ENCODE data around the gene SLC35B2. TPM values are rescaled to one million over a fixed set of nuclear protein-coding genes. Genes with fewer than 3 reads are reported as not detected.

SLC35B2 gene
- total RNA-seq, 1 donor from 2014 or later = 25.3 TPM

DNA sequence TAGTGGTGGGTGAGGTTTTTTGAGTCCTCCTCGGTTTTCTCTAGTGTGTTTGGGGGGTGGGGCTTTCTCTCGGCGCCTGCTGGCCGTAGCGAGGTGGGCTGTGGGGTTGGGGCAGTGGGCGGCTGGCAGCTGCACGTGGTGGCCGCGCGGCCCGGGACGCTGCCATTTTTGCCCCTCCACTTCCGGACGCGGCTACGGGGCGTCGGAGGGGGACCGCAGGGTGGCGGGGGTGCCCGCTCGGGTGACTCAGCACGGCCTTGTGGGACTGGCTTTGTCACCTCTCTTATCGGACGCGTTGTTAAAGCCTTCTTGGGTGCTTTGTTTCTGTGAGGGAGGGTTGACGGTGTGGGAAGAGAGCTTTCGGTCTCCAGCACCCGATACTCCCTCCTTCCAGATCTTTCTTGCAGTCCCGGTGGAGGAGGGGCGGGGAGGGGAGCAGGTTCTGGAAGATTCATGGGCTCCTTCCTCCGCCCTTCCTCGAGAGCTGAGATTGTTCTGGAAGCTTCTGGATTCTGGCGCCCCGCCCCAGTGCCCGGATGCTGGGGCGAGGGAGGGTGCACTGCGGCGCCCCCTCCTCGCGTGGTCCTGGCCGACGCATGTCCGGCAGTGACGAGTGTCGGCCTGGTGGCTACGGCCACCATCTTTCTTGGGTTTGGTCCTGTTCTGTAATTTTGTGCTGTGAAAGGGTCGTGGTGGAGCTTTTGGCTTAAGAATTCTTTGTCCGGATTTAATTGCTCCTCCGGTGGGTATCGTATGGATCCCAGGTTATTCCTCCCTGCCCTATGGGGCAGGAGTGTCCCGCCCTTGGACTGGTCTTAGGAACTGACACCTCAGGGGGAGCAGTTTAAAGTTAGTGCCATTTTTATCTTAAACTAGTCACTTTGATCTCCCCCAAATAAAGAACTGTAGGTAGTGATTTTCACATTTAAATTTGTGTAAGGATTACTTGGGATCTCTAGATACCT is 9.7 kb downstream of the SLC35B2 start:
- peak; percentile 94 for DNase-seq
- Mint-ChIP-seq H3K4me1 (peaks cover 43% of the 10 kb centered on the region), H3K36me3 (ENCODE audit: low read depth) (peaks cover 58% of the 10 kb centered on the region), H3K4me3 (peak overlapping the region; percentile 92), H3K27me3 (peaks cover 2% of the 10 kb centered on the region), H3K9me3 (no peaks in the 10 kb centered on the region), H3K27ac (peak overlapping the region; percentile 98)
- intact Hi-C loops (cut with micrococcal nuclease) = loop anchor here (1.0 to 10.0 kb wide), 5 partner anchors 10 to 673 kb away; partner anchors contain the start of genes MRPL14, NFKBIE, POLH and SLC35B2

DNA sequence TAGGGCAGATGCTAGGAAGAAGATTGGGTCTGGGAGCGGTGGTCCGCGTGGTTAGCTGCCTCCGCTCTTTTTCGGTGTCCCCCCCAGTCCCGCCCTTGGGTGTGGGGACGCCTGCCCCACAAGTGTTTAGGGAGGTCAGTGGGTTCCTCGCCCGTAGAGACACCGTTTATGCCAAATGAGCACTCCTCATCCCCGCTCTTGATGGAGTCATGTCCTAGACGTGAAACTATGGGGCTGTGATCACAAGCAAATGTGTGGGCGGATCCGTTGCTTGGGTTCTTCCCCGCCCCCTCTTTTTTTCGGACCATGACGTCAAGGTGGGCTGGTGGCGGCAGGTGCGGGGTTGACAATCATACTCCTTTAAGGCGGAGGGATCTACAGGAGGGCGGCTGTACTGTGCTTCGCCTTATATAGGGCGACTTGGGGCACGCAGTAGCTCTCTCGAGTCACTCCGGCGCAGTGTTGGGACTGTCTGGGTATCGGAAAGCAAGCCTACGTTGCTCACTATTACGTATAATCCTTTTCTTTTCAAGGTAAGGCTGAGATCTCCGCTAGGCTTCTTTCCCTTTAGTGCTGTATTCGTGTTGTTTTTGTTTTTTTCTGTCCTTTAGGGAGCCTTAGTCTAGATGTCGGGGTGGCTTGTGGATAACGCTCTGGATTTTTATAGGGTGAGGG is 10.5 kb downstream of the SLC35B2 start, which contains the start of gene HSP90AB1:
Gene HSP90AB1 (plus strand): TSS at position 439 of the 675 bp plus-strand sequence. CDS start 1,529 bp downstream, outside the sequence.
- H3K36me3 Mint-ChIP-seq (ENCODE audit: low read depth) = peaks cover 50% of the 10 kb centered on the region
- H3K27me3 Mint-ChIP-seq = peaks cover 3% of the 10 kb centered on the region
- DNase-seq = peak; percentile 99
- peaks cover 40% of the 10 kb centered on the region for H3K4me1 Mint-ChIP-seq
- peak within 1 kb of the TSS; percentile 92 for H3K4me3 Mint-ChIP-seq
- H3K9me3 Mint-ChIP-seq = no peaks in the 10 kb centered on the region
- H3K27ac Mint-ChIP-seq = peak within 1 kb of the TSS; percentile 98
- intact Hi-C loops (cut with micrococcal nuclease) = loop anchor here (1.0 to 10.0 kb wide), 7 partner anchors 8 to 672 kb away; partner anchors contain the start of genes MRPL14, NFKBIE, POLH and SLC35B2

DNA sequence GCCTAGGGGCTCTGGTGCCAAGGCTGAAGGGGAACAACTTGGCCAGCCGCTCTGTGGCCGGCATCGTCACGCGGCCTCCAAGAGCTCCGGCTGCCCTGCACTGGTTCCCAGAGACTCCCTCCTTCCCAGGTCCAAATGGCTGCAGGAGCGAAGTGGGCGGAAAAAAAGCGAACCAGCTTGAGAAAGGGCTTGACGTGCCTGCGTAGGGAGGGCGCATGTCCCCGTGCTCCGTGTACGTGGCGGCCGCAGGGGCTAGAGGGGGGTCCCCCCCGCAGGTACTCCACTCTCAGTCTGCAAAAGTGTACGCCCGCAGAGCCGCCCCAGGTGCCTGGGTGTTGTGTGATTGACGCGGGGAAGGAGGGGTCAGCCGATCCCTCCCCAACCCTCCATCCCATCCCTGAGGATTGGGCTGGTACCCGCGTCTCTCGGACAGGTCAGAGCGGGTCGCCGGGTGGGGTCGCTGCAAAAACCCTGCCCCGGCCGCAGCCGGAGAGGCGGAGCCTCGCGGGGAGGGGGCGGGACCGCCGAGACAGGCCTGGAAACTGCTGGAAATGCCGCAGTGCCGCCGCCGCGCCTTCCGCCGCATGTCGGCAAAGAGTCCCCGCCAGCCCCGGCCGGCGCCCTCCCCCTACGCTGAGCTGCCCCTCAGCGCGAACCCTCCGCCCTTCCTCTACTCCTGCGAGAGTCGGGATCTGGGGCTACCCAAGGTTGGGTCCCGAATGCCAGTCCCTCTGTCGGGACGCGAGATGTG is 11.2 kb downstream of the SLC35B2 start:
- H3K36me3 Mint-ChIP-seq (ENCODE audit: low read depth) = peaks cover 43% of the 10 kb centered on the region
- H3K9me3 Mint-ChIP-seq = no peaks in the 10 kb centered on the region
- intact Hi-C loops (cut with micrococcal nuclease) = loop anchor here (1.0 to 10.0 kb wide), 5 partner anchors 8 to 671 kb away; partner anchors contain the start of genes MRPL14, POLH, TMEM63B and VEGFA
- H3K27me3 Mint-ChIP-seq = peaks cover 3% of the 10 kb centered on the region
- peaks cover 36% of the 10 kb centered on the region for H3K4me1 Mint-ChIP-seq
- peak overlapping the region; percentile 98 for H3K27ac Mint-ChIP-seq
- H3K4me3 Mint-ChIP-seq = peak overlapping the region; percentile 92
- DNase-seq = peak; percentile 96

DNA sequence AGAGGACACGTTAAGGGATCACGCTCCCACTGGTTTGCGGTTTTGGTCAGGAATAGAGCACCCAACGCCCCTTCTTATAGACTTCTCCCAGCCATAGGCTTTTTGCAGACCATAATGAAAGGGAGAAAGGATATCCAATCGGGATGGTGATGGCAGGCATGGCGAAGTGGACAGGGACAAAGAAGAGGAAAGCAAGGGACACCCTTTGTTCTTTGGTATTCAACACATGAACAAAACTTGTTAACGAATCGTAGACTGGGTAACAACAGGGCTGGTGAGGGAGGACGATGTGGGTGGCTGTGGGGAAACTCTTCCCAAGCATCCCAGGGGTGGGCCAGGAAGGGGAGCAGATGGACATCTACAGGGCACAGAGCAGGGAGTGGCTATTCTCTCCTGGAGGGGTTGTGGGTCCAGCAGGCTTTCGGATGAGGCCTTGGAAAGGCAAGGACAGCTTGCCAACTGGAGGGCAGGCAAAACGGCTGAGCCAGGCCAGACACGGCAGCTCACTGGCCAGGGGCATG is 11.9 kb downstream of the SLC35B2 start:
- peak overlapping the region; percentile 98 for H3K27ac Mint-ChIP-seq
- DNase-seq = no peak
- H3K36me3 Mint-ChIP-seq (ENCODE audit: low read depth) = peaks cover 37% of the 10 kb centered on the region
- H3K4me1 Mint-ChIP-seq = peaks cover 33% of the 10 kb centered on the region
- intact Hi-C loops (cut with micrococcal nuclease) = loop anchor here (10.0 kb wide), 1 partner anchor 671 kb away; the partner anchor contains the start of genes POLH and XPO5
- peaks cover 3% of the 10 kb centered on the region for H3K27me3 Mint-ChIP-seq
- no peaks in the 10 kb centered on the region for H3K9me3 Mint-ChIP-seq
- H3K4me3 Mint-ChIP-seq = peak overlapping the region; percentile 92

DNA sequence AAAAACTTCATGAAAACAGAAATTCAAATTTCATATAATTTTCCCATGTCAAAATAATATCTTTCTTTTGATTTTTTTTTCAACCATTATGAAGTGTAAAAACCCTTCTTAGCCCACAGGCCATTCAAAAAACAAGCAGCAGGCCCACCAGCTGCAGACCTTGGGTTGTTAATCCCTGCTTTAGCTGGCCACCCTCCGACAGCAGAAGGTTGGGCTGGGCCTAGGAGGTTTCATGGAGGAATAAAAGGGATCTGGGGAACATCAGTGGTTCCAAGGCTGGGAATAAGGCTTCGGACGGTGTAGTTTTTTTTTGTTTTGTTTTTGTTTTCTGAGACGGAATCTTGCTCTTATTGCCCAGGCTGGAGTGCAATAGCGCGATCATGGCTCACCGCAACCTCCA is 14.0 kb downstream of the SLC35B2 start:
- H3K4me3 Mint-ChIP-seq = no peak overlapping the region
- H3K27me3 Mint-ChIP-seq = peaks cover 3% of the 10 kb centered on the region
- no peak overlapping the region for H3K27ac Mint-ChIP-seq
- H3K4me1 Mint-ChIP-seq = peaks cover 28% of the 10 kb centered on the region
- no peaks in the 10 kb centered on the region for H3K9me3 Mint-ChIP-seq
- no peak for DNase-seq
- intact Hi-C loops (cut with micrococcal nuclease) = loop anchor here (10.0 kb wide), 1 partner anchor 669 kb away; the partner anchor contains the start of genes POLH and XPO5
- H3K36me3 Mint-ChIP-seq (ENCODE audit: low read depth) = peaks cover 16% of the 10 kb centered on the region

DNA sequence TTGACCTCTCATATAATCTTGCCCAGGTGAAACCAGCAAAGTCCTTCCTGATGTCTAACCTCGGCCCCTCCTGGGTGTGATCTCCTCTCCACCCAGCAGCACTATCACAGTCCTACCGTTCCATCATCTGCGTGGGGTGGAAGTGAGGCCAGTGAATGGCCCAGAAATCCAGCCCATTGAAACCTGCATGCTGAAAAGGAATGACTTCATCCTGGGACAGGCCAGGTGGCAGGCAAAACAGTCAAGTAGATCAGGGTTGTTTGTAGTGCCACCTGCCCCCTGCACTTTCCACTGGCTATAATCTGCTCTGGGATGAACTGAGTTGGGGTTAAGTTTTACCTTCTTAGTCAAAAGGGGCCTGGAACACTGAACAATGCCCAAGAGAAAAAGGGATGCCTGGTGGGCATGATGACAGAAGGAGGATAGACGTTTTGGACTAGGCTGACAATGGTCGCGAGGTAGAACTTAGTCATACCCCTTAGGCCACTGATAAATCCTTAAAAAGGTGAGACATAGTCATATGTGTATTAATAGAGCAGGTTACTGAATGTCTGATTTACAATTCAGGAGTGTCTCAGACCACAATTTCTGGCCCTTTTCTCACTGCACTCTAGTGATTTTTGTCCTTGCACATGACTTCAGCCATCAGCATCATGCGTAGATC is 18.5 kb downstream of the SLC35B2 start:
- peak overlapping the region; percentile 98 for H3K27ac Mint-ChIP-seq
- DNase-seq = no peak
- intact Hi-C loops (cut with micrococcal nuclease) = loop anchor here (1.0 to 5.0 kb wide), 6 partner anchors 7 to 142 kb away; partner anchors contain the start of genes AARS2, MRPL14 and TMEM63B
- H3K27me3 Mint-ChIP-seq = peaks cover 2% of the 10 kb centered on the region
- peaks cover 27% of the 10 kb centered on the region for H3K4me1 Mint-ChIP-seq
- peak overlapping the region; percentile 89 for H3K4me3 Mint-ChIP-seq
- peaks cover 16% of the 10 kb centered on the region for H3K36me3 Mint-ChIP-seq (ENCODE audit: low read depth)
- H3K9me3 Mint-ChIP-seq = no peaks in the 10 kb centered on the region

DNA sequence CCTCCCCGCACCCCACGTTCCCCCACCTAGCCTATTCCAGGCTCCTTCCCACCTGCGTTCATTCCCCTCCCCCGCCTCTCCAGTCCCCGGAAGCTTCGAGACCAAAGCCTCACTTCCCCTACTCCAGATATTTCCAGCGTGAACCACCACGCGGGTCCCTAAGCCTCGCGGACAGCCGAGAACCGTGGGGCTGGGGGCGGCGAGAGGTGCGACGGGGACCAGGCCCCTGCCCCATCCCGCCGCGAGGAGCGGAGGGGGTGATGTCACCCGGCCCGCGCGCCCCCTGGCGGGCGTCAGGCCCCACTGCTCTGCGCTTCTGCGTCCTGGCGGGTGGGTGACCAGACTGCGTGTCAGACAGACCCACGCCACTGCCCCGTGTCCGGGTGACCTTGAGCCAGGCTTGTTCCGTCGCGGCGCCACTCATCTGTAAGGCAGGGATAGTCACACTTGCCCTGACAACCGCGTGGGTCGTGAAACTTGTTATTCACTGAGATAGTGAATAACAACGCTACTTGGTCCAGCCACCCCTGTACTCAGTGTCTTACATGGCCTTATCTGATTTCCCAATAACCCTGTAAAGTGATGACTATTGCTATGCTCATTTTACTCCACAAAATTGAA is 19.4 kb downstream of the SLC35B2 start:
- peak; percentile 96 for DNase-seq
- H3K36me3 Mint-ChIP-seq (ENCODE audit: low read depth) = peaks cover 22% of the 10 kb centered on the region
- H3K27ac Mint-ChIP-seq = peak overlapping the region; percentile 98
- peaks cover 2% of the 10 kb centered on the region for H3K27me3 Mint-ChIP-seq
- peak overlapping the region; percentile 89 for H3K4me3 Mint-ChIP-seq
- H3K9me3 Mint-ChIP-seq = no peaks in the 10 kb centered on the region
- intact Hi-C loops (cut with micrococcal nuclease) = loop anchor here (1.0 to 5.0 kb wide), 6 partner anchors 8 to 141 kb away; partner anchors contain the start of genes AARS2, MRPL14 and TMEM63B
- peaks cover 33% of the 10 kb centered on the region for H3K4me1 Mint-ChIP-seq

DNA sequence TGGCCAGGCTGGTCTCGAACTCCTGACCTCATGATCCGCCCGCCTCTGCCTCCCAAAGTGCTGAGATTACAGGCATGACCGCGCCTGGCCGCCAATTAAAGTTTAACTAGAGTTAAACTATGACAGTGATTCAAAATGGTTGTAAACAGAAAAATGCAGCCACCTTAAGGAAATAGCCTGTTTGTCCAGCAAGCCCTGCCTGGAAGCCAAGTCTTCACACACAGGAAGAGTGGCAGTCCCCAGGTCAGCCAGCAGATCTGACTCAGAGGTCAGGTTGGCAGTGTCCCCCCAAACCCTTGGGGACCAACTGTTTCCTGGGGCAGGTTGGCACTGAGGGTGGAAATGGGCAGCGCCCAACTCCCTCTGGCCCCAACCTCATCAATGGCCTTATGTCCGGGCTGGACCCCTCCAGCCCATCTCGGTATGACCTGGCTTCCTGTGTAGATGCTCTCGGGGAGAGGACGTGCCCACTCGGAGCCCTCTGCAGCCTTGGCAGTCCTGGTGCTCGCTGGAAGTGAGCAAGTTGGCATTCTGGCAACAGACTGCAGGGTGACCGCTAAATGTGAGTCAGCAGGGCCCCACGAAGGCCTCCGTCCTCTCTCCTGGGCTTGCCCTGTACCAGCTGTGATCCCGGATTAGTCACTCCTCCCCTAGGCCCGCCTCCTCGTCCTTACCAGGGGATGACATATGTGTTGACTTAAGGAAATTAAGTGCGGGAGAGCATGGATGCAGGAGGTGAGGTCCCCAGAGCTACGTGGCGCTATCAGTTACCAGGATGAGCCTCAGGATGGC is 20.1 kb downstream of the SLC35B2 start:
- H3K9me3 Mint-ChIP-seq = no peaks in the 10 kb centered on the region
- peak overlapping the region; percentile 89 for H3K4me3 Mint-ChIP-seq
- peak overlapping the region; percentile 98 for H3K27ac Mint-ChIP-seq
- peaks cover 33% of the 10 kb centered on the region for H3K4me1 Mint-ChIP-seq
- intact Hi-C loops (cut with micrococcal nuclease) = loop anchor here (5.0 kb wide), 1 partner anchor 140 kb away; no protein-coding TSS in a partner anchor
- peak; percentile 90 for DNase-seq
- peaks cover 26% of the 10 kb centered on the region for H3K36me3 Mint-ChIP-seq (ENCODE audit: low read depth)
- peaks cover 2% of the 10 kb centered on the region for H3K27me3 Mint-ChIP-seq

DNA sequence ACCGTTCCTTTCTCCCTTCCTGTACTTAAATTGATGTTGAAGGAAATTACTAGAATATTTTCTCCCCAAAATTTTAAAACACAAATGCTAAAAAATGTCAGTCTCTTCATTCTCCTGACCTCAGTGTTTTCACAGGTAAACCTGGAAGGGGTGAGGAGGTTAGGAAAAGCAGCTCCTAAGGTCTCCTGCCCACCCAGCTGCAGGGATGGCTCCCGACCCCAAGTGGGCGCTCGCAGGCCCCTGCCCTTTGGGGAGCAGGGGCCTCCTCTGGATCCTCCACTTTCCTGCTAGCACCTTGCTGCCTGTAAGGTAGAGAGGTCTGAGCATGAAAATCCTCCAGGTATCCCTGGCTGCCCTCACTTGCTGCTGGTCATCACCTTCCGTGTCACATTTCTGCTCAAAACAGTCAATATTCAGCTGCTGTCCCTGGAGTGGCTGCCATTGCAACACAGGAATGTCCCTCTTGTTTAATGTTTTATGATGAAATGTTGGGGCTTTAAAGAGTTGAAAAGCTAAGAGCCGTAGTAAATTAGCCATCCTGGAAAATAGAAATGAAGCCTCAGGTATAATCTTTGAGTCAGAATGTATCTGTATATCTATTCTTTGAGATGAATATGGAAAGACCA is 21.3 kb downstream of the SLC35B2 start:
- peaks cover 33% of the 10 kb centered on the region for H3K4me1 Mint-ChIP-seq
- no peak overlapping the region for H3K27ac Mint-ChIP-seq
- no peak overlapping the region for H3K4me3 Mint-ChIP-seq

DNA sequence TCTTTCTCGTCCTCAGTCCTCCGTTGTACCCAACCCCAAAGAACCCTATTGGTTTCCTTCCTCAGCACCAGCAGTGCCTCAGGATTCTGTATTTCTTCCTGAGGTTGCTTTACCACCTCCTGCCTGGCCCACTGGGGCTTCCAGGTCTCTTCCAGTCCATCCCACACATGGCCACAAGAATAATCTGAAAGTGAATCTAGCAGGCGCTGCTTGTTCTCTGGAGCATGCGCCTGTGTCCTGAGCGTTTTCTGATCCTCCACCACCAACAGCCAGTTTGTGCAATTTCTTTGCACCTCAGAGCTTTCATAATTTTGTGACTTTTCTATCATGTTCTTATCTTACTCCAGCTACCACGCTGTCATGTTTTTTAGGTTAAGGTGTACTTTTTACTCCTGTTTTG is 22.1 kb downstream of the SLC35B2 start:
- no peak for DNase-seq
- no peaks in the 10 kb centered on the region for H3K27me3 Mint-ChIP-seq
- intact Hi-C loops (cut with micrococcal nuclease) = loop anchor here (5.0 kb wide), 1 partner anchor 138 kb away; no protein-coding TSS in a partner anchor
- H3K4me3 Mint-ChIP-seq = no peak overlapping the region
- H3K27ac Mint-ChIP-seq = no peak overlapping the region
- H3K9me3 Mint-ChIP-seq = no peaks in the 10 kb centered on the region
- H3K36me3 Mint-ChIP-seq (ENCODE audit: low read depth) = peaks cover 39% of the 10 kb centered on the region
- peaks cover 33% of the 10 kb centered on the region for H3K4me1 Mint-ChIP-seq

More for the DNA sequence above, 21.3 kb downstream of the SLC35B2 start:
- DNase-seq = no peak
- peaks cover 31% of the 10 kb centered on the region for H3K36me3 Mint-ChIP-seq (ENCODE audit: low read depth)
- intact Hi-C loops (cut with micrococcal nuclease) = loop anchor here (5.0 kb wide), 1 partner anchor 139 kb away; no protein-coding TSS in a partner anchor
- H3K9me3 Mint-ChIP-seq = no peaks in the 10 kb centered on the region
- H3K27me3 Mint-ChIP-seq = no peaks in the 10 kb centered on the region

All from activated CD4-positive, alpha-beta T cell treated with anti-CD3 and anti-CD28 coated beads, Interleukin-2, amount 10 ng/mL, durations not matched to agents 24 days and 14 days (primary cell).